Suprapubic skin (tissue), 3 donors: ENCODE data around the gene CYP27A1.

Source experiments
- POLR2A ChIP-seq, 2 donors: fragments of 450-650 bp; IDR thresholded peaks; one replicate each; pipeline ENCODE4 v1.6.1; 2017; ENCODE audit warnings: antibody characterized with exemption in 2 of 2, mild to moderate bottlenecking in 2 of 2, moderate library complexity in 2 of 2
- TF ChIP-seq, protein P1 (sequence below), 2 donors: fragments of 200-600 bp in 1 of 2; fragments of 450-650 bp in 1 of 2; sonication (generic) in 1 of 2; IDR thresholded peaks; one replicate each; pipeline ENCODE4 v1.5.1; 2016 to 2019; ENCODE audit warnings: antibody characterized with exemption in 2 of 2, mild to moderate bottlenecking in 1 of 2, moderate library complexity in 1 of 2

- TF ChIP-seq, protein P1, sequence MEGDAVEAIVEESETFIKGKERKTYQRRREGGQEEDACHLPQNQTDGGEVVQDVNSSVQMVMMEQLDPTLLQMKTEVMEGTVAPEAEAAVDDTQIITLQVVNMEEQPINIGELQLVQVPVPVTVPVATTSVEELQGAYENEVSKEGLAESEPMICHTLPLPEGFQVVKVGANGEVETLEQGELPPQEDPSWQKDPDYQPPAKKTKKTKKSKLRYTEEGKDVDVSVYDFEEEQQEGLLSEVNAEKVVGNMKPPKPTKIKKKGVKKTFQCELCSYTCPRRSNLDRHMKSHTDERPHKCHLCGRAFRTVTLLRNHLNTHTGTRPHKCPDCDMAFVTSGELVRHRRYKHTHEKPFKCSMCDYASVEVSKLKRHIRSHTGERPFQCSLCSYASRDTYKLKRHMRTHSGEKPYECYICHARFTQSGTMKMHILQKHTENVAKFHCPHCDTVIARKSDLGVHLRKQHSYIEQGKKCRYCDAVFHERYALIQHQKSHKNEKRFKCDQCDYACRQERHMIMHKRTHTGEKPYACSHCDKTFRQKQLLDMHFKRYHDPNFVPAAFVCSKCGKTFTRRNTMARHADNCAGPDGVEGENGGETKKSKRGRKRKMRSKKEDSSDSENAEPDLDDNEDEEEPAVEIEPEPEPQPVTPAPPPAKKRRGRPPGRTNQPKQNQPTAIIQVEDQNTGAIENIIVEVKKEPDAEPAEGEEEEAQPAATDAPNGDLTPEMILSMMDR (IDR thresholded peaks at IDR 0.05): no peak
- no peak for TF ChIP-seq POLR2A (IDR thresholded peaks at IDR 0.05)
These were observed 33.7 kb downstream of the CYP27A1 start for GRCh38 chr2:218815649-218816048.
